Adrenal gland (tissue), 5 donors: Measurements from ENCODE around the gene CDCA4.

Experiments used
- CTCF ChIP-seq, 6 experiments: fragments of 450-650 bp in 4 of 6; fragments of 200-600 bp in 2 of 6; sonication (generic) in 1 of 6; IDR thresholded peaks; 1 replicate in 5 of 6; 2 replicates in 1 of 6; pipeline versions ENCODE4 v1.5.1 to v1.8.0; 2016 to 2021; ENCODE audit warnings: antibody characterized with exemption in 6 of 6, mild to moderate bottlenecking in 2 of 6, moderate library complexity in 1 of 6
- POLR2A ChIP-seq, 2 donors: fragments of 450-650 bp; IDR thresholded peaks; one replicate each; pipeline ENCODE4 v1.6.1; 2017; ENCODE audit warnings: antibody characterized with exemption in 2 of 2, mild to moderate bottlenecking in 2 of 2, moderate library complexity in 1 of 2
- donor health status: DM: no; HTN: no; CAD: no.

- TF ChIP-seq CTCF (IDR thresholded peaks at IDR 0.05) (no peak), POLR2A (IDR thresholded peaks at IDR 0.05) (no peak)
Measured at GRCh38 chr14:105062048-105062433, 41.2 kb upstream of the CDCA4 start.
